ENCODE data around the gene MUC6.

The MUC6 gene

DNA sequence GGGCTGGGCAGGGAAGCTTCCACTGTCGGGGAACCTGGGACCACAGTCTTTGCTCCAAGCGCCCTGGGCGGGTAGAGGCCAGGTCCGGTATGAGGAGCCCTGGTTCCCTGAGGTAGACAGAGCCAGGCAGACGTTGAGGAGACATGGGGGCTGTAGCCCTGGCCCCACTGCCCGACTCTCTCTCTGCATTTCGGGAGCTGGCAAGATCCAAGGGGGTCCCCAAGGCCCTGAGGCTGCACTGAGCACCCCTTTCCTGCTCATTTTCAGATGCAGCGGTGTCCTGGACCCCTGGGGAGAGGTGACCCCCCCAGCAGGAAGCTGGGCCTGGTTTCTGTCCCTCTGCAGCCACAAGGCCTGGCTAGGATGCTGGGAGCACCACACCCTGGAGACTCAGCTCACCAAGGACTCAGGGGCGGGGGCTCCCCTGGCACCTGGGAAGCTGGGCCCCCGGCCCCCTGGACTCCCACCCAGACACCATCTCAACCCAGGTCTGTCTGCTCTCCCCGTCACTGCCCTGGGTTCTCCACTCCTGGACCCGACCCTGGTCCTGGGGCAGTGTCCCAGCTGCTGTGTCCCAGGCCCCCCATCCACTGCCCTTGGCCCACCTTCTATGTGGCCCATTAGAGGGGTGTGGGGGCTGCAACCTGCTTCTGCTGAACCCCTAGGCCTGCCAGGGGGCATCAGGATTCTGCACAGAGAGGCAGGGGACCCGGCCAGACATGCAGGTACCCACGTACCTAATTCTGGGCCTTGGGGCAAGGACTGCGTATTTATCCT, 15.0 kb upstream of the MUC6 start:
- DNase-seq, result no peak

- peak; percentile 76 for DNase-seq
Observed at GRCh38 chr11:1050581-1051355, 14.2 kb upstream of the MUC6 start.

- peak; percentile 28 for DNase-seq
Observed at GRCh38 chr11:1049911-1050580, 13.5 kb upstream of the MUC6 start.

- DNase-seq, result no peak
Observed at GRCh38 chr11:1049431-1049891, 12.9 kb upstream of the MUC6 start.

- DNase-seq, result no peak
Observed at GRCh38 chr11:1049071-1049405, 12.5 kb upstream of the MUC6 start.

DNA sequence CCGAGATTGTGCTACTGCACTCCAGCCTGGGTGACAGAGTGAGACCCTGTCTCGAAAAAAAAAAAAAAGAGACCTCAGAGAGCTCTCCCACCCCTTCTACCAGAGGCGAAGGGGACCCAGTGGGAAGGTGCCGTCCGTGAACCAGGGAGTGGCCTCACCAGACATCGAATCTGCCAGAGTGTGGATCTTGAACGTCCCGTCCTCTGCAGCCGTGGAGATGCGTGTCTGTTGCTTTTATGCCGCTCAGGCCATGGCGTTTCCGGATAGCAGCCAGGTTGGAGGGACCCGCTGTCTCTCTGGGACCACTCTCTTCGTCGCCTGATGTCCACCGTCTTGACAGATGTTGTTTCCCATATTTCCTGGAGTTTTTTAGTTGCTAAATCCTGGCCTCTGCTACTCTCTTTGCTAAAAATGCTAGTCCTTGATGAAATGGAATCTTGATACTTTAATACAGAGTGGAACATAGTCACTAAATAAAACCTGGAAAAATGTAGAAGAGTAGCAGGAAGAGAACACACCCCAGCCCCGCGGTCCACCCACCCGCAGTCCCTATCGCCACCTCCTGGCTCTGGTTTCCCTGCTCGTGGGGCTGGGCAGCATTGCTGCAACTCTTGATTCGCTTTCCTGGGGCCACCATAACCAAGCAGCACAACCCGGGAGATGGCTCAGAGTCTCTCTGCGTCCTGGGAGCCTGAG, 12.0 kb upstream of the MUC6 start:
- DNase-seq, result peak; percentile 19

DNA sequence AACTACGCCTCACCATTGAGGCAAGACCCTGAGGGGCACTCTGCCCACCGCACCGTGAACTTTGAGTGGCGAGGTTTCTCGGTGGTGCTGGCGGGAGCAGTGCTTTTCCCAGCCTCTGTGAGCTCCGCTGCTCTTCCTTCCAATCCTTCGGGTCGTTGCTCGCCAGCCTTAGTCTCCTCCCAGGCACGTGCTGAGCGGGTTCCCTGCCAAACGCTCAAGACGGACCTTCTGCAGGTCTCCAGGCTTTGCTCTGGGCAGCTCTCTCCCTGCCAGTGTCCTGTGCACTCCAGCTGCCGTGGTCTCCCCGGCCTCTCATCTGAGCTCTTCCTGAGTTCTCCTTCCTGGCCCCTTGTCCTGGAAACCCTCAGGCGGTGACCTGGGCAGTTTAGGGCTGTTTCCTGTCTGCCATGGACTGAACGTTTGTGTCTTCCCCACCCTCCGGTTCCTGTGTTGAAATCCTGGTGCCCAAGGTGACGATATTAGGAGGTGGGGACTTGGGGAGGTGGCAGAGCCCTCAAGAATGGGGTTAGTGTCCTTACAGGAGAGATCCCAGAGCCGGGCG, 11.2 kb upstream of the MUC6 start:
- no peak for DNase-seq

DNA sequence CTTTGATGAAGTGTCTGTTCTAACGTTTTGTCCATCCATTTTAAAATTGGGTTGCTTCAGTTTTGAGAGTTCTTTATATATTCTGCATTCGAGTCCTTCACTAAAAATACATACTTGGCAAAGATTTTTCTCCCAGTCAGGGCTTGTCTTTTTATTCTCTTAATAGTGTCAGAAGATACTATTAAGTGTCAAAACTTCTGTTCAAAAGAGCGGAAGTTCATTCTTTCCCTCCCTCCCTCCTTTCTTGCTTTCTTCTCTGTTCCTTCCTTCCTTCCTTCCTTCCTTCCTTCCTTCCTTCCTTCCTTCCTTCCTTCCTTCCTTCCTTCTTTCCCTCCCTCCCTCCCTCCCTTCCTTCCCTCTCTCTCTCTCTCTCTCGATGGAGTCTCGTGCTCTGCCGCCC, 7.6 kb upstream of the MUC6 start:
- no peak for DNase-seq

- no peak for DNase-seq
Observed at GRCh38 chr11:1043563-1044096, 7.1 kb upstream of the MUC6 start.

- DNase-seq, result no peak
Observed at GRCh38 chr11:1042626-1043562, 6.4 kb upstream of the MUC6 start.

- DNase-seq, result no peak
Observed at GRCh38 chr11:1041936-1042608, 5.6 kb upstream of the MUC6 start.

GRCh38 chr11:1041471-1041870, 5.0 kb upstream of the MUC6 start:
- DNase-seq, result no peak

DNA sequence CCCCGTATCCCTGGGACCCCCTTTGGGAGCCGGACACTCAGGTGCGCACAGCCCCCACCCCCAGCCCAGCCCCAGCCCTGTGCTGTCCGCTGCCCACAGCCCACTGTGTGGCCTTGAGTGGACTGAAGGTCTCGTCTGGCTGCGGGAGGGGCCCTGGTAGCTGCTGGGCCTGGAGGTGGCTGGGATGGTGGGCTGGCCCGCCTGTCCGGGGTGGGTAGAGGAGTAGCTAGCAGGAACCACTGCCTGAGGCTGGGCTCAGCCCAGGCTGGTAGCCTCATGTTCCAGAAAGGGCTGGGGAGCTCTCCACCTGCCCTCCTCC, 4.6 kb upstream of the MUC6 start:
- DNase-seq, result no peak

DNA sequence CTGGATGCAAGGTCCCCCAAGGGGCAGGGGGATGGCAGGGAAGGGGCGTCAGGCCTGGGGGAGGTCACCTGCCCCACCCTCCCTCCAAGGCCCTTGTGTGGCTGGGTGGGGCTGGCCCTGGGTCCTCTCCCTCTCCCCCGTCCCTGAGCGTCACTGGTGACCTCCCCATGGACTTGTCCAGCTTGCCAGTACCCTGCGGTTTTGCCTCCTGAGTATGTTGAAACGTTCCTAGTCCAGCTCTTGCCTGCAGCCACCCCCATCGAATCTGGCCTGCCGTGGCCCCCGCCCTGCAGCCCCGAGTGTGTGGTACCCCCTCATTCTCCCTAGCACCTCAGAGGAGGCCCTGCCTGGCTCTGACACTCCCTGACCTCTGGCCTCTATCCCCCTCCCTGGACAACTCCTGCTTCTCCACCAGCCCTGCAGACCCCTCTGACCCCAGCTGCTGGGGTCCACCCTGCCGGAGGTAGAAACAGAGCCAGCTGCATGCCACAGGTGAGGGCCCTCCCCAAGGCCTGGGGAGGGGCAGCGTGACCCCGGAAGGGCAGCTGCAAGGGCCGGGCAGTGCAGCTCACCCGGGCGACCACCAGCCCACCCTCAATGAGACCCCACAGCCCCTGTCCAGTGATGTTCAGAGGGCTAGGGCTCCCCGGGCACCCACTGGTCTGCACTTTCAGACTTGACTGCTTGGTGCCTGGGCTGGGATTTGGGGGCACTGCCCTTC, 4.1 kb upstream of the MUC6 start:
- no peak for DNase-seq

GRCh38 chr11:1039481-1040427, 3.2 kb upstream of the MUC6 start:
- DNase-seq, result no peak

DNA sequence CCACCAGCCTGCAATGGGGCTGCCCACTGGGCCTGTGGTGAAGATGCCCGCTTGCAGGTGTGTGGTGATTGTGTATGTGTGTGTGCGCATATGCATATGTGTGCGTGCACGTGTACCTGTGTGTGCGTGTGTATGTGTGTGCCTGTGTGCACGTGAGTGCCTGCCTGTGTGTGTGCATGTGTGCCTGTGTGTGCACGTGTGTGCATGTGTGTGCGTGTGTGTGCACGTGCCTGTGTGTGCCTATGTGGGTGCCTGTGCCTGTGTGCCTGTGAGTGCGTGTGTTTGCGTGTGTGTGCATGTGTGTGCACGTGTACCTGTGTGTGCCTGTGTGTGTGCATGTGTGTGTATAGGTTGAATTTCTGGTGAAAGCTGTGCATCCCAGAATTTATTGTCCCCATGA, 2.4 kb upstream of the MUC6 start:
- DNase-seq, result no peak

DNA sequence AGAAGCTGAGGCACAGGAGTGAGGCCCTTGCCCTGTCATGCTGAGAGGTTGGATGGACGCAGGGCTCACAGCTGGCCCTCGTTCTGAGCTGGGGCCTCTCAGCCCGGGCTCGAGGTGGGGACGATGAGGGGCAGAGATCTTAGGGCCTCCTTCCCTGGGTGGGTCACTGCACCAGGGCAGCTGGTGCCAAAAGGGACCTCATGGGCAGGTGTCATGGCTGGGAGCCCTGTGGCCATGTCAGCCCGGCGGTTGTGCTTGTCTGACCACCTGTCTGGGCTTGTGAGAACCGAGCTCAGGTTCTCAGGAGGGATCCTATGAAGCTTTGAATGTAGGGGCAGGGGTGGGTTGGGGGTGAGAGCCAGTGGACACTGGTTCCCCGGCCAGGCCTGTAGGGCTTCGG, 1.8 kb upstream of the MUC6 start:
- DNase-seq, result no peak

DNA sequence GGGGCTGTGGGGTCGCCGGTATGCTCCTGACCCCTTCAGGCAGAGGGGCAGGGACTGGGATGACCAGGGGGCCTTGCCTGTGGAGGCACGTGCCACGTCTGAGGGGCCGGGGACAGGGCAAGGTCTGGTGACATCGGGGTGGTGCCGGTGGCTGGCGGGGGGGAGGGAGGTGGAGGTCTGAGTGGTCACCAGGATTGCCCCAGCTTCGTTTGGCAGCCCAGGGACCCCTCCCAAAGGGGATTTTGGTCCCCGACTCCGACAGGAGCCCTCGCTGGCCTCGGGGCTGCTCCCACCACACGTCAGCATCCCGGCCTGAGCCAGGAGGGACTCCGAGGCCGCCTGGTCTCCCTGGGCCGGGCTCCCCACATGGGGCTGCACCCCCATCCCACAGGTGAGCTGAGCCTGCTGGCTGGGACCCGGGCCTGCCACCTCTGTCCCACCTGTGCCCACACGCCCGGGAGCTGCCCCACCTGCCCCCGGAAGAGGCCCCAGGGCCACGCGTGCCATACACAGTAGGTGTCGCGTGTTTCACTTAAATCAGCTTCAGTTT, 1.1 kb upstream of the MUC6 start:
- DNase-seq, result no peak

DNA sequence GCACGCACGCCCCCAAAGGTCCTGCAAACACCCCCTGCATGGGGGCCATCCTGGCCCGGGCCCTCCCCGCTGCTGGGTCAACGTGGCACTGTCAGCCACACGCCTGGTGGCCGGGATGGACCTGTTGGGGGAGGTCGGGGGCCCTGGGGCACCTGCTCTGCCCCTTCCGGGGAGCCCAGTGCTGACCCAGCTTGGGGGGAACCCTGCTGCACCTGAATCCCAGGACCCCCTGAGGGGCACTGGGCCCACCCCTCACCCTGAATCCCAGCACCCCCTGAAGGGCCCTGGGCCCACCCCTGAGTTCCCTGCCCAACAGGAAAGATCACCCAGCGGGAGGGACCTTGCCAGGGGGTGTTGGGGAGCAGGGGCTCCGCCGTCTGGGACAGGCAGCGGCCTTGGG, 413 bp upstream of the MUC6 start:
- no peak for DNase-seq
